Measurements from ENCODE around the gene PCBP4. TPM values are rescaled to one million over a fixed set of nuclear protein-coding genes. Genes with fewer than 3 reads are reported as not detected.

Gene PCBP4
- total RNA-seq, 1 donor from 2014 or later, result 31.3 TPM

GRCh38 chr3:51954713-51955112 is 12.5 kb downstream of the PCBP4 start:
- DNase-seq, result no peak

GRCh38 chr3:51954105-51954504 is 13.1 kb downstream of the PCBP4 start:
- DNase-seq, result no peak

- DNase-seq, result no peak
Measured at GRCh38 chr3:51953445-51953844, 13.8 kb downstream of the PCBP4 start.

GRCh38 chr3:51950899-51951298 is 16.4 kb downstream of the PCBP4 start:
- no peak for DNase-seq

GRCh38 chr3:51949121-51949520 is 18.1 kb downstream of the PCBP4 start:
- no peak for DNase-seq

GRCh38 chr3:51948016-51948580 is 19.2 kb downstream of the PCBP4 start:
- DNase-seq, result no peak

GRCh38 chr3:51947215-51947900 is 19.9 kb downstream of the PCBP4 start:
- no peak for DNase-seq

- no peak for DNase-seq
Measured at GRCh38 chr3:51946796-51947195, 20.5 kb downstream of the PCBP4 start.

- DNase-seq, result no peak
Measured at GRCh38 chr3:51945926-51946705, 21.1 kb downstream of the PCBP4 start.

GRCh38 chr3:51945031-51945840 is 22.0 kb downstream of the PCBP4 start:
- DNase-seq, result no peak

GRCh38 chr3:51944451-51945021 is 22.7 kb downstream of the PCBP4 start:
- DNase-seq, result no peak

GRCh38 chr3:51943451-51944391 is 23.5 kb downstream of the PCBP4 start:
- no peak for DNase-seq

GRCh38 chr3:51942603-51943450 is 24.4 kb downstream of the PCBP4 start:
- DNase-seq, result peak; percentile 53

- DNase-seq, result peak; percentile 100
Measured at GRCh38 chr3:51941798-51942602, 25.3 kb downstream of the PCBP4 start, which contains the start of the genes PARP3 and RRP9. PARP3 (plus strand) TSS chr3:51942363; CDS start chr3:51943356, 993 bp downstream. RRP9 (minus strand) TSS chr3:51941904; CDS start chr3:51941867, 37 bp downstream.

GRCh38 chr3:51941463-51941797 is 25.8 kb downstream of the PCBP4 start:
- DNase-seq, result no peak

GRCh38 chr3:51940648-51941462 is 26.4 kb downstream of the PCBP4 start:
- peak; percentile 15 for DNase-seq

- DNase-seq, result no peak
Measured at GRCh38 chr3:51938780-51939425, 28.4 kb downstream of the PCBP4 start.

Measured in dermis blood vessel endothelial cell (primary cell).